ENCODE results near the gene WDPCP. TPM values are rescaled to one million over a fixed set of nuclear protein-coding genes. Genes with fewer than 3 reads are reported as not detected.

WDPCP gene
- polyA plus RNA-seq, 1 of the 3 experiments (the other 2 are of a cell fraction): 3.1 TPM

GRCh38 chr2:63195310-63195709 is 393.0 kb downstream of the WDPCP start:
- 79% methylated on average over 3 of the region's 3 CpGs for WGBS (ENCODE audit: low lambda C conversion rate)
- no peaks in the 10 kb centered on the region for H4K20me1 ChIP-seq (ENCODE audit: insufficient read depth)
- H2AFZ ChIP-seq (ENCODE audit: low read depth): no peak overlapping the region
- no peaks in the 10 kb centered on the region for H3K4me1 ChIP-seq (ENCODE audit: control insufficient read depth in 1 of 2, insufficient read depth in 2 of 2, low read depth in 1 of 2, low read length in 1 of 2)
- DNase-seq: no peak
- H3K4me2 ChIP-seq: no peak overlapping the region
- no peaks in the 10 kb centered on the region for H3F3A ChIP-seq (replicated peaks; ENCODE audit: insufficient read depth)
- H3K4me3 ChIP-seq (ENCODE audit: low read depth in 2 of 2, low read length in 1 of 2): no peak overlapping the region
- no peaks in the 10 kb centered on the region for H3K79me2 ChIP-seq (ENCODE audit: insufficient read depth)
- H3K9me2 ChIP-seq: no peaks in the 10 kb centered on the region
- POLR2A ChIA-PET: no interaction called here
- no peaks in the 10 kb centered on the region for H3K9me3 ChIP-seq
- no peak overlapping the region for H3K27ac ChIP-seq (ENCODE audit: low read depth in 2 of 2, low read length in 1 of 2)
- no peaks in the 10 kb centered on the region for H3K27me3 ChIP-seq (ENCODE audit: insufficient read depth)
- CTCF ChIA-PET: no interaction called here
- no peaks in the 10 kb centered on the region for H3K36me3 ChIP-seq (replicated peaks in 1 of 2; ENCODE audit: control insufficient read depth in 1 of 2, insufficient read depth in 2 of 2, low read length in 1 of 2)
- TF ChIP-seq ELF1 (IDR thresholded peaks at IDR 0.05) (no peak), USF2 (IDR thresholded peaks at IDR 0.05; ENCODE audit: borderline replicate concordance, low read depth, low read length) (no peak), USF1 (IDR thresholded peaks at IDR 0.05; ENCODE audit: borderline replicate concordance, low read depth) (no peak), TEAD4 (IDR thresholded peaks at IDR 0.05; ENCODE audit: borderline replicate concordance, insufficient read depth) (no peak), RCOR1 (IDR thresholded peaks at IDR 0.05; ENCODE audit: low read length) (no peak), RAD21 (IDR thresholded peaks at IDR 0.05; ENCODE audit: low read length) (no peak), TAF1 (IDR thresholded peaks at IDR 0.05; ENCODE audit: borderline replicate concordance, low read depth, low read length) (no peak), TCF12 (IDR thresholded peaks at IDR 0.05) (no peak), SMC3 (IDR thresholded peaks at IDR 0.05; ENCODE audit: low read depth, low read length) (no peak), CHD2 (IDR thresholded peaks at IDR 0.05; ENCODE audit: low read length, partially characterized antibody) (no peak)
- TF ChIP-seq, protein P1, sequence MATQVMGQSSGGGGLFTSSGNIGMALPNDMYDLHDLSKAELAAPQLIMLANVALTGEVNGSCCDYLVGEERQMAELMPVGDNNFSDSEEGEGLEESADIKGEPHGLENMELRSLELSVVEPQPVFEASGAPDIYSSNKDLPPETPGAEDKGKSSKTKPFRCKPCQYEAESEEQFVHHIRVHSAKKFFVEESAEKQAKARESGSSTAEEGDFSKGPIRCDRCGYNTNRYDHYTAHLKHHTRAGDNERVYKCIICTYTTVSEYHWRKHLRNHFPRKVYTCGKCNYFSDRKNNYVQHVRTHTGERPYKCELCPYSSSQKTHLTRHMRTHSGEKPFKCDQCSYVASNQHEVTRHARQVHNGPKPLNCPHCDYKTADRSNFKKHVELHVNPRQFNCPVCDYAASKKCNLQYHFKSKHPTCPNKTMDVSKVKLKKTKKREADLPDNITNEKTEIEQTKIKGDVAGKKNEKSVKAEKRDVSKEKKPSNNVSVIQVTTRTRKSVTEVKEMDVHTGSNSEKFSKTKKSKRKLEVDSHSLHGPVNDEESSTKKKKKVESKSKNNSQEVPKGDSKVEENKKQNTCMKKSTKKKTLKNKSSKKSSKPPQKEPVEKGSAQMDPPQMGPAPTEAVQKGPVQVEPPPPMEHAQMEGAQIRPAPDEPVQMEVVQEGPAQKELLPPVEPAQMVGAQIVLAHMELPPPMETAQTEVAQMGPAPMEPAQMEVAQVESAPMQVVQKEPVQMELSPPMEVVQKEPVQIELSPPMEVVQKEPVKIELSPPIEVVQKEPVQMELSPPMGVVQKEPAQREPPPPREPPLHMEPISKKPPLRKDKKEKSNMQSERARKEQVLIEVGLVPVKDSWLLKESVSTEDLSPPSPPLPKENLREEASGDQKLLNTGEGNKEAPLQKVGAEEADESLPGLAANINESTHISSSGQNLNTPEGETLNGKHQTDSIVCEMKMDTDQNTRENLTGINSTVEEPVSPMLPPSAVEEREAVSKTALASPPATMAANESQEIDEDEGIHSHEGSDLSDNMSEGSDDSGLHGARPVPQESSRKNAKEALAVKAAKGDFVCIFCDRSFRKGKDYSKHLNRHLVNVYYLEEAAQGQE (IDR thresholded peaks at IDR 0.05; ENCODE audit: low read depth, low read length): no peak
- TF ChIP-seq, protein P2, sequence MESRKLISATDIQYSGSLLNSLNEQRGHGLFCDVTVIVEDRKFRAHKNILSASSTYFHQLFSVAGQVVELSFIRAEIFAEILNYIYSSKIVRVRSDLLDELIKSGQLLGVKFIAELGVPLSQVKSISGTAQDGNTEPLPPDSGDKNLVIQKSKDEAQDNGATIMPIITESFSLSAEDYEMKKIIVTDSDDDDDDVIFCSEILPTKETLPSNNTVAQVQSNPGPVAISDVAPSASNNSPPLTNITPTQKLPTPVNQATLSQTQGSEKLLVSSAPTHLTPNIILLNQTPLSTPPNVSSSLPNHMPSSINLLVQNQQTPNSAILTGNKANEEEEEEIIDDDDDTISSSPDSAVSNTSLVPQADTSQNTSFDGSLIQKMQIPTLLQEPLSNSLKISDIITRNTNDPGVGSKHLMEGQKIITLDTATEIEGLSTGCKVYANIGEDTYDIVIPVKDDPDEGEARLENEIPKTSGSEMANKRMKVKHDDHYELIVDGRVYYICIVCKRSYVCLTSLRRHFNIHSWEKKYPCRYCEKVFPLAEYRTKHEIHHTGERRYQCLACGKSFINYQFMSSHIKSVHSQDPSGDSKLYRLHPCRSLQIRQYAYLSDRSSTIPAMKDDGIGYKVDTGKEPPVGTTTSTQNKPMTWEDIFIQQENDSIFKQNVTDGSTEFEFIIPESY (IDR thresholded peaks at IDR 0.05; ENCODE audit: borderline replicate concordance, low read depth): no peak
- no peak overlapping the region for H3K9ac ChIP-seq
